ENCODE results near the gene AGAP1.

The AGAP1 gene

DNA sequence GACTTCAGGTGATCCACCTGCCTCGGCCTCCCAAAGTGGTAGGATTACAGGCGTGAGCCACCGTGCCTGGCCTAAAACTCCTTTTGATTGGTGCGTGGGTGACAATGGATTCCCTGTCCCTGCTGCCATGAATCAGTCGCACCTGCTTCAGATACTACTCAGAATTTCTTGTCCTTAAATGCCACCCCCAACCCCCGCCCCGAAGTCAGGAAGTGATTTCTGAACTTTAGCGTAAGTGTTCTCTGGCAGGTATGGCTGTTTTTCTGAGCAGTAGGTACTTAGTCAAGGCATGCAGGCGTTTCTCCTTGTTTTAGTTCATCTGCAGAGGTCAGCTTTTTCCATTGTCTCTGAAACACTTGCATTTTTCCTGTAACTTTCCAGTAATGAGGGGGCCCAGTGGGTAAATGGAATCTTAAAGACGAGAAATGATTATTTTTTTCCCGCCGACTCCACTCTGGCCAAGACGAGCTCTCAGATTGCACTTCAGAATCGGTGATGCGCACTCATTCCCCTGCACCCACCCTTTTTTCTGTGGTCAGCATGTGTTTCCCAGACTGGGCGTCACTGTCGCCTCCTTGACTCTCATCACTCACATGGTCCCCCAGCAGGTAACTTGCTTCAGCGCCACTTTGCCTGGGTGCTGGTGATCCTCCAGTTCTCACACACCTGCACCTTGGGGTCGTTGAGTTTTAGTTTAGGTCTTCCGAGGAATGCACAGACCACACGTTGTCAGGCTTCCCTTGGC, 494.6 kb downstream of the AGAP1 start:
- DNase-seq: no peak

DNA sequence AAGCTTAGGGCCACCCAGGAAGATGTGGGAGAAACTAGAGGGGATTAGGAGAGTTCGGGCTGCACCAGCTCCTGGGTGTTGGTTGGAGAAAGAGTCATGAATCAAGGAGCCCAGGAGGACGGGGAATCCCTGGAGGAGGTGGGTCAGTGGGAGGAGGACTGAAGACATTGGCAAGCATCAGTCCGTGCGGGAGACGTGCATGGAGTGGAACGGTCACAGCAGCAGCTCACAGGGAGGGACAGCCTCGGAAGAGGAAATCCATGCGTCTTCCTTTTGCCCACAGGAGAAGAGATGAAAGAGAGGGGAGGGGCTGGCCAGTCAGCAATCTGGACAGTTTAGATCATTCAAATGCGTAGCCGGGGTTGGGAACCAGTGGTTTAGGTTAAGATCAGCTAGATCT, 495.7 kb downstream of the AGAP1 start:
- no peak for DNase-seq

DNA sequence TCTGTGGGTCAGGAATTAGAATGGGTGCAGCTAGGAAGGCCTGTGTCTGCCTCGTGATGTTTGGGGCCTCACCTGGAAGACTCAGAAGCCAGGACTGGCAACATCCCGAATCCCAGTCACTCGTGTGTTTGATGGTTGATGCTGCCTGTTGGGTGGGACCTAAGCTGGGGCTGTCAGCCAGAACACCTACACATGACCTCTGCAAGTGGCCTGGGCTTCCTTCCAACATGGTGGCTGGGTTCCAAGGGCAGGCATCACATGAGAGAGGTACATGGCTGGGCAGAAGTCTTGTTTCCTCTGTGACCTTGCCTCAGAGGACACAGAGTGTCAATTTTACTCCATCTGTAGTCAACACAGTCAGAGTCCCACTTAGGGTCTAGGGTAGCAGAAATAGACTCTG, 496.5 kb downstream of the AGAP1 start:
- no peak for DNase-seq

DNA sequence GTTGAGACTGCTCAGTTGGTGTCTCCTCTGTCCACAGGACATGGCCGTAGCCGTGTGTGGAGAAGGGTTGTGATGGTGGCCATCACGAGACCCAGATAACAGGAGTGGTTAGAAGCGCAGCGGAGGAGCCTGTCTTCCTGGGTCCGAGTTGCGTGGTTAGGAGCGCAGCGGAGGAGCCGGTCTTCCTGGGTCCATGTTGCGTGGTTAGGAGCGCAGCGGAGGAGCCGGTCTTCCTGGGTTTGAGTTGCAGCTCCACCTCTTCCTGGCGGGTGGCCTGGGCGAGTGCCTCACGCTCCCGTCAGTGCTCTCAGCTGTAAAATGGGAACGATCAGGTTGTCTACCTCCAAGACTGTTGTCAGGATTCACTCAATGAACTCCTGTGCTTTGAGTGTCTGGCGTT, 498.2 kb downstream of the AGAP1 start:
- no peak for DNase-seq

DNA sequence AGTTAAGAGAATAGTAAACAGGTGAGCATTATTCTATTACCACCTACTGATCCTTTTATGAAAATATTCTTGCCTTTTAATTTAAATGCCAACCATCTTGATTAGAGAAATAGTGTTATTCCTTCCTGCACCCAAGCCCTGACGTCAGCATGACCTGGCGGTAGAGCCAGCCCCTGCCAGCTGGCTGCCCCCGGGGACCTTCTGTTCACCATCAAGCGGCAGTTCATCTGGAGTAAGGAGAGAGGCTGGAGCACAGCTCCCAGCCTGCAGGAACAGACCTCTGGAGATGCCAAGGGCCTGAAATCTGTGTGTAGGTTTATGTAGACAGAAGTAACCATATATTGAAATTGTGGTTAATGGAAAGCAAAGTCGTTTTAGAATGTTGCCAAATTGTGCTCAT, 502.6 kb downstream of the AGAP1 start:
- no peak for DNase-seq

DNA sequence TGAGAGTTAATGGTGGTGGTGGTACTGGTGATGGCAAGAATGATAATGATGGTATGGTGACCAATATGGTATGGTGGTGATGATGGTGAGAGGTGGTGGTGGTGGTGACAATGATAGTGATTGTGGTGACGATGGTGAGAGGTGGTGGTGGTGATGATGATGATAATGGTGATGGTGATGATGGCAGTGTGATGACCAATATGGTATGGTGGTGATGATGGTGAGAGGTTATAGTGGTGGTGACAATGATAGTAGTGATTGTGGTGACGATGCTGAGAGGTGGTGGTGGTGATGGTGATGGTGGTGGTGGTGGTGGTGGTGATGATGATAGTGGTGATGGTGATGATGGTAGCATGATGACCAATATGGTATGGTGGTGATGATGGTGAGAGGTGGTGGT, 505.2 kb downstream of the AGAP1 start:
- DNase-seq: no peak

DNA sequence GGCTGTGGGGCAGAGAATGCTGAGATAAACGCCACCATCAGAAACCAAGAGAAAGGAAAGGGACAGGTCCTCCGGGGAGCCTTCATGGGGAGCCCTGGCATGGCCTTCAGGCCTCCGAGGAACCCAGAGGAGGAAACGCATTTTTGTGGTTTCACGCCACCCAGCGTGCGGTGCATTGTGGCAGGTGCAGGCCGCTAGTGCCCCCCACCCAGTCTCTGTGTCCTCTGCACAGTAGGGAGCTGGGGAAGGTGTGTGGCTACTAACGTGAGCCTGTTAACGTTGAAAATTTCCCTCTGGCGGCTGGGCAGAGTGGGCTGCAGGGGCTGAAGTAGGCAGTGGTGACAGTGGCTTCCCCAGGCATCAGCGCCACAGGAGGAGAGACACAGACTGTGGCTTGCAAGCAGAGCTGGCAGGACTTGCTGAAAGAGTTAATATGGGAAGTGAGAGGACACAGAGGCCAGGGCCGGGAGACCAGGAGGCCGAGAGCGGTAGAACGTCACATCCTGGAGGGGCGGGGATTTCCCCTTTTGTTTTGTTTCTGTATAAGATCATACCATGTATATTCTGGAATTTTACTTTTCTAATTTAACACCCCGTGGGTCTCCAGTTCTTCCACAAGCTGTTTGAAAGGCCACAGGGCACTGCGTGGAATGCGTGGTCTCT, 507.5 kb downstream of the AGAP1 start:
- no peak for DNase-seq

DNA sequence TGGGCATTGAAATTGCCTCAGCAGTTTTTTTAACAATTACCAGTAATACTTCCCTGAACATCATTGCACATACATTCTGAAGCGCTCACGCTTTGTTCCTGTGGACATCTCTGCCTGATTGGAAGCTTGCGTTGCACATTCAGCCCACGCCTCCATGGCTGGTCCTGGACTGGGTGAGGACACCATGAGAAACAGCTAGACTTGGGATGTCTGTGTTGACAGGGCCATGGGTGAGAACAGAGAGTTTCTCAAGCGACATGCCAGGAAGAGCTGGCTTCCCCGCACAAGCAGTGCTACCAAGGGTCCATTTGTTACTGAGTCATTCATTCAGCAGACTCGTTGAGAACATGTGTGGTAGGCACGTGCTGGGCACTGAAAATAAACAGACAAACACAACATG, 508.0 kb downstream of the AGAP1 start:
- DNase-seq: no peak

DNA sequence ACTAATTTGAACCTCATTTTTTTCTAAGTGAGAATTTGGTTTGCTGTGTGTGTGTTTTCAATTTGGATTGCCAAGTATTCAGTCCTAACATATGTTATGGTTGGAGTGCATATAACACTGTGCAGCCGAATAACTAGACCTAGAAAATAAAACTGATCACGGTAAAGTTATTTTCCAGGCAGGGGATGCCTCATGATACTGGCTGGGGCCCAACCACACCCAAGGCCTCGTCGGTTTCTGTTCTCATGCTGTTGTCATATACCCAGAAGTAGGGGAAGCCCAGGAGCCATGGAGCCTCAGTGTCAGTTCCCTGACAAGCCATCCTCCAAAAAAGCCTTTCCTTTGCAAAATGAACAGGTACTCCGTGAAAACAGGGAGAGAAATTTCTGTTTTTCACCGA, 514.2 kb downstream of the AGAP1 start:
- DNase-seq: no peak

DNA sequence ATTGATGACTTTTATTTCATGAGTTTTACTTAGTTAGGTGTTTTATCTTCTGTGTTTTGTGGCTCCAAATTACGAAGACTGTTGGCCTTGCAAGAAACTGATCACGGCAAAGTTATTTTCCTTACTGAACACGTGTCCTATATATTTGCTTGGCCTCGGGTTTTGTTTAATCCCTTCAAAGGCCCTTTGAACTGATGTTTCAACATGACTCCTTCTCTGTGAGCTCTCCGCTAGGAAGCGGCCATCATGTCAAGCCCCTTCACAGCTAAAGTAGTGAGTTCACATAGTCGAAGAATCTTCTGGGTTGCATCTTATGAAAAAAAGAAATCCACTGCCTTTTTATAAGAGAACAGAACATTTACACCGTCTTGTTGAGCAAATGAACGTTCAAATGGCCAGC, 515.0 kb downstream of the AGAP1 start:
- DNase-seq: no peak

DNA sequence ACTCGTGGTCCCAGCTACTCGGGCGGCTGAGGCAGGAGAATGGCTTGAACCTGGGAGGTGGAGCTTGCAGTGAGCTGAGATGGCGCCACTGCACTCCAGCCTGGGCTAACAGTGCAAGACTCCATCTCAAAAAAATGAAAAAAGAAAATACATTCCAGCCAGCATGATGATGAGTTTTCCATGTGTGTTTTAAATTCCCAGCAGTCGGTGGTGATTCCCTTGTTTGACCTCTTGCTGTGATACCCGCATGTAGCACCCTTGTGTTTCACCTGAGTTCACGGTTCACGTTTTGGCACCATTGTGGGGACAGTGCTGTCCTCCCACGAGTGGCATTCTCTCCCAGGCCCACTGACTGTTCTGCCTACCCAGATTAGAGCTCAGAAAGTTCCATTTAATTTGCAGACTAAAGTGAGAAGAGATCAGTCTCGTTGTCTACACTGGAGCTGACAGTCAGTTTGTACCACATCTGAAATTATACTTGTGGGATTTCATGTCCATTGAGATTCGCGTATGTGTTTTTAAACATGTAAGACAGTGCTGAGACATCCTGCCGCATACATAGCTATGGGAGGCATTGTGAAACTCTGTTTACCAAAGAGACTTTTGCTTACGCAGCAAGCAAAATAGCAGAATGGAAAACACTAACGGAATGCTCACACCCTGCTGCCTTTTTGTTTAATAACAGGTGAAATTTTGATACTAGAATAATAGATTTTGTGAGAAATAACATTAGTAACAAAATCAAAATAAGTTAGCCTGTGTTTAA, 517.3 kb downstream of the AGAP1 start:
- no peak for DNase-seq

DNA sequence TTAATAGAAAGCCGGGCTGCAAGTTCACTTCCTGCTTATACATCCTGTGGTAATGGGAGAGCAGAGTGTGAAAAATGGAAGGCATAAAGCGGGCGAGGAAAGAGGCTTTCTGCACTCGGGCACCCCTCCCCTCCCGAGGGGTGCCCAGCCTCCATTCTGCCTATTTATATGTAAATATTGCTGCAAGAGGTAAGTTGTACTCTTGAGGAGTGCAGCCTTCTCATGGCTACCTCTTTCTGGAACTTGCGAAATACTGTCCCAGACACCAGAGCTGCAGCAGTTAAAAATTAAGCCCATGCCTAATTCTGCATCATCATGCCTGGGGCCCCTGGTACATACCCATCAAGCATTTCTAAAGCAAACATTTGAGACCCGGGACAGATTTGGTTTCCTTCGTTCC, 518.3 kb downstream of the AGAP1 start:
- DNase-seq: no peak

DNA sequence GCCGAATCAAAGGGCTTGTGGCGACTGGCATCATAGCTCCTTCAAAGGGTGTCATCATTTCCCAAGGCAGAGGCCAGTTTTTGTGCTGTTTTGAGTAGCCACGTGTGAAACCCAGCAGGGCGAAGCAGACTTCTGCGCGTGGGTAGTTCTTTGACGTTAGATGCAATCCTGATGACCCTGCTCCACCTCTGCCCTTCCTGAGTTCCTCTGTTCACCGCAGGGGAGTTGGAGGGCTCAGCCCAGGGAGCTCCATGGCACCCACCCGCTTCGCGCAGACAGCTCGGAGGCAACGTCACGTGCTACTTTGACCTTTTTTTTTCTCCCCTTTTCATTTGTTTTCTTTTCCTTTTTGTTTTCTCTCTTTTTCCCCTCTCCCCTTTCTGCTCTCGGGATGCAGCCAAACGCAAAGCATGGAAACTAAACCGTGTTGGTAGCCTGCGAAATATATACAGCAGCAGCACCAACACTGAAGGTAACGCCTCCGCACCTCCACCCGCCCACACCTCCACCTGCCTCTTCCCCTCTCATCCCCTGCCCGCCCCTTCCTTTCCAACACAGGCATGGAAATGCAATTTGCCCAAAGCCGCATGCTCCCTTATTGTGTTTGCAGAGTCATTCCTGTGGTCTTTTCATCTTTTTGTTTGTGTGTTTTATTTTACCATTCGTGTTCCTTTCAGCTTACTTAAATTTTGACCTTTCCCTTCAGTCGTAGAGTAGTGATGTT, 520.7 kb downstream of the AGAP1 start:
- DNase-seq: no peak

DNA sequence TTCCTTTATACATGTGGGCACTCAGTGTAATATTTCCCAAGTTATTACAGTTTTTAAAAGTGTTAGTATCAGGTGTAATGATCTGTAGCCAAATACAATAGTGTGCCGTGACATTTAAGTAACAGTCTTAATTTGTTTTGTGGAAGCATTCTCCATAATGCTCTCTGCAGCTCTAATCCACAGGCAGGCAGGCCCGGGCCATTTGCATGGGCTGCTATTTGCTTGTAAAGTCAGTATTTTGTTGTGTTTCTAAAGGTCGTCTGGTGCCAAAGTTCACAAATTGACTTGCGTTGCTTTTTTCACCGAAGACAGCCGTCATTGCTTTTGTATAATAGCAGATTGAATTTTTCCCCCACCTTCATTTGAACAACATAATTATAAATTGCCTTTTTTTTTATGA, 521.3 kb downstream of the AGAP1 start:
- DNase-seq: no peak

DNA sequence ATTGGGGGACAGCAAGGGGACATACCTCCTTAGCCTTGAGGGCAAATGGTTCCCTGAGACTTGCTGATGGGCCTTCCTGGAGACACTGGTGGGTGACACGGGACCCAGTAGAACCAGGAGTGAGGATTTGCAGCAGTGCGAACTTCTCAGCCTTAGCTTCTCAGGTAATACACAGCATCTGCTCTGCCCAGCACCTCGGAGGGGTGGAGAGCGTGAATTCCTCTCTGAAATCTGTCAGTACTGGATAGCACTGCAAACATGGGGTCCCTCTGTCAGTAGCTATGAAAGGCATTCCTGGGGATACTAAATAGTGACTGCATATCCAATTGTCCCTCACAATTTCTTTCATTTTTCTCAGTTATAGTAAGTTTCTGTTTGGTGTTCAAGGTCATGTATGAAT, 522.7 kb downstream of the AGAP1 start:
- no peak for DNase-seq

DNA sequence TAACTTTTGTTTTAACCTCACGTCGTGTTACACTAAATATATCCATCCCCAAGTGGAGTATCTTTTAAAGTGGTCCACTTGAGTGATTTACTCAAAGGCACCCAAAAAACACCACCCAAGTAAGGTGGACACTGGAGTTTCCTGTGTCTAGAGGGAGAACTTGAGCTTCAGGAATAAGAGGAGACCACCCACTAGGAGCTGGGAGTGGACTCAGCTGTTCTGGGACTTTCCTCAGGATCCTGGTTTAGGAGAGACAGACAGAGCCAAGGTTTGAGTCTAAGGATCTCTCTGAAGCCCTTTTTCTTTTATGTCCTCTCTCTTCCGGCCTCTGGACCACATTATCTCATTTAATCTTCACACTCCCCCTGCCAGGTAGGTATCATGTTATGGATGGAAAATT, 523.6 kb downstream of the AGAP1 start:
- DNase-seq: no peak

DNA sequence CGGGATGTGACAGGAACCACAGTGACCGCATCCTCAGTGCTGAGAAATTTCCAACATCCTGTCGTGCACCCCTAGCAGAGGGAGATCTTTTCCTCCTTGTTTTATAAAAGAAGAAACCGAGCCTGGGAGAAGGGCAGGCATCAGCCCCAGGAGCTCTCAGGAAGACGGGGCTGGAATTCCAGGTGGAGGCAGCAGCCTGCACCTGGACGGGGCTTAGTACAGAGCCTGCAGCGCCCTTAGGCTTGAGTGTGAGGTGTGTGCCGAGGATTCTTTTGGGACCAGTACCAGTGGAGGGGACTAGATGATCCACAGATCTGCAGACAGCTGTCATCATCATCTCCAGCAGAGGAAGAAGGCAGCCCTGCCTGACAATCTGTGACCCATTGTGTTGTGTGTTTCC, 525.6 kb downstream of the AGAP1 start:
- DNase-seq: no peak

DNA sequence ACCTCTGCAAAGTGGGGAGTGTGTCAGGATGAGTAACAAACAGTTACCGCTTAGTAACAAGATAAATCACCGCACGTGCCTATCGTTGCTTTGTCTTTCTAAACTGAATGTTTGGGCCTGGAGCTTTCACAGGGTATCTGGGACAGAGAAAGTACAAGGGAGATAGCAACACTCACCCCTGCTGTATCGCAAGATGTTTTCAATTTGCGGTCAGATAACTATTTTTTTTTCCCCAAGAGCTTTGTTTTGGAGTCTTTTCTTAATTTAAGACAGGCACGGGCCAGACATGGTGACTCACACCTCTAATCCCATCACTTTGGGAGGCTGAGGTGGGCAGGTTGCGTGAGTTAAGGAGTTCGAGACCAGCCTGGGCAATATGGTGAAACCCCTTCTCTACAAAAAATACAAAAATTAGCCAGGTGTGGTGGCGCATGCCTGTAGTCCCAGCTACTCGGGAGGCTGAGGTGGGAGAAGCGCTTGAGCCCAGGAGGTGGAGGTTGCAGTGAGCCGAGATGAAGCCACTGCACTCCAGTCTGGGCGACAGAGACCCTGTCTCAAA, 527.7 kb downstream of the AGAP1 start:
- DNase-seq: no peak

DNA sequence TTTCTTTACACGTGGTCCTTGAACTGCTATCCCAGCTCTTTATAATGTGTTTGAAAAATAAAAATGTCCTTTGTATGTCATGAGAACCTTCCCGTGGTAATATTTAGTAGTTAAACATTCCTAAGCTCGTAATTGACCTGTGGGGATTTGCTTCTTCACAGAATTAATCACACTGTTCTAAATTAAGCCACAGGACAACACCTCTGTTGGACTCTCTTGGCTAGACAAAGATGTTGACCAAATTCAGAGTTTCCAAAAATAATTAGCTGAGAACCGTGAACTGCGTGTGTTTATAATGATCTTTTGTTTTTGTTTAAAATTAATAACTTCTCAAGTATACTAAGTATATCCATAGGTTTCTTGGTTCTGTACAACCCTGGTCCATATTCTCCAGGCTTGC, 528.3 kb downstream of the AGAP1 start:
- no peak for DNase-seq

DNA sequence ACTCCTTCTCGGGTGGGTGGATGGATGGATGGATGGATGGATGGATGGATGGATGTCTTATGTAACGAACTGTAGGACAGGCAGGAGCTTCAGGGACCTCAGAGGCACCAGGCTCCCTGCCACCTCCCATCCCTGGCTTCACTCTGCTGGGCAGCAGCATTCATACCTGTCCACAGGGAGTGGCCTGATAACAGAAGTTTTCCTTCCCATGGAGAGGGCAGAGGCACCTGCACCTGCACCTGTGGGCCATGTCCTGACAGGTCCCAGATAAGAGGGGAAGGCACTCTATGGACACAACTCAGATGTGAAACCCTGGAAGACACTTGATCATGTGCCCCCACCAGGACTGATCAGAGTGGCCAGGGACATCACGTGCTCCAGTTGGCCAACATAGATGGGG, 532.0 kb downstream of the AGAP1 start:
- no peak for DNase-seq

DNA sequence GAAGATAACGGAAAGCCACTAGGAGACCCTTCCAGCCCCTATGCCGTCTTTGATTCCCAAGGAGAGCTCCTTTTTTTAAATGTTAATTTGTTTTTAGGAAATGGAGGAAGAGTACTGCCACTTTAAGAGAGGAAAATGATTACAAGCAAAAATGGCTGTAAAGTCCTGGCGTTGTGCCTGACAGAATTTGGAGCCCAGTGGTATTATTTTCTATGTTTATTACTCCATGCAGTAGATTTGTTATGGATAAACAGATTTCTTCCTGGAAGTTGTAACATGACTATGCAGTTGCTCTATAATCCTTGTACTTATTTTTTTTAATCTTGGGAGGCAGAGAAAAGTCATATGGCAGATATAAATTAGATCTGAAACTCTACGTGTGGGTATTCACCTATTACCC, 533.0 kb downstream of the AGAP1 start:
- no peak for DNase-seq

DNA sequence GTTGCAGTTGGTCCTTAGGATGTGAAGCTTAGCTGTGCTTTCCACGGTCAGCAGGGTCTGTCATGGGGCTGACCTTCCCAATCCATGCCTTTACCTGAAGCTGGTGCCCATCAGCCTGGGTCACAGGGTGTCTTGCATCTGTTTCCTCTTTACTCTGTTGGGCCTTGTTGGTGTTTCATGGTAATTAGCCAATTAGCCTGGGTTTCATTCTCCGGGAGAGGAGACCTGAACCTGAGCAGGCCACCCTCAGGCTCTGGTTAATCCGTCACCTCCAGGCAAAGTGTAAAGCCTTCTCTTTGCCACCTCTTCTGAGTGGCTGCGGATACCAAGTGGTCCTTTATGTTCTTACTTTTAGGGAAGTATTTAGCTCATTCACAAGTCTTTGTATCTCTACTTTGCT, 534.2 kb downstream of the AGAP1 start:
- no peak for DNase-seq

DNA sequence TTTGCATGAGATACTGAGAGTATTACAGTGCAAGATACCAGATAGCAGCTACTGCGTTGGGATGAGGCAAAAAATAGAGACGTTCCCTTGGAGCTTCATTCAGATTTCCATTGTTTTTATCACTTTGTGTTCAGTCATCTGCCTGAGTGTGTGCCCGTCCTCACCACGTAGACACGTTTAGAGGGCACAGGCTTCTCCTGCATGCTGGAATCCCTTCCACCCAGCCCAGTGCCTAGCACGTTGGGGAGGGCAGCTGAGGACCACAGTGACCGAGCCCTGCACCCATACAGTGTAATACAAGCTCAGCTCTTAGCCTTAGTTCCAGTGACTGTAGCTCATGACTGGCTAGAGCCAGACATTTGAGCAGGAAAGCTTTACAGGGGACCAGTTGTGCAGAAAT, 539.6 kb downstream of the AGAP1 start:
- no peak for DNase-seq

Measured in Kasumi-1 (cell line).